SK-N-SH (cell line): ENCODE data around the gene WNK4.

ENCODE experiments used
- CTCF ChIP-seq: fragments of 200-600 bp; sonication (generic); IDR thresholded peaks from 2 replicates; pipeline ENCODE4 v1.6.1; 2017; ENCODE audit warnings: antibody characterized with exemption, mild to moderate bottlenecking, moderate library complexity
- JUND ChIP-seq: IDR thresholded peaks from 2 replicates; pipeline ENCODE4 v1.4.0; 2012

- TF ChIP-seq JUND = no peak
- no peak for TF ChIP-seq CTCF
Measured at GRCh38 chr17:42767512-42767911, 12.9 kb upstream of the WNK4 start.
